HL-60 (cell line): ENCODE data around the gene NUP93.

Experiments used
- DNase-seq, 2 experiments: peaks; one replicate each; pipeline ENCODE4 v3.0.0-alpha.2; 2010 to 2020; ENCODE audit warnings: low read depth in 1 of 2, low spot score in 1 of 2
- H3K27ac ChIP-seq: fragments of 250-450 bp; sonication (Bioruptor Pico); replicated peaks from 2 replicates; pipeline ENCODE4 v1.5.1; 2020; ENCODE audit warnings: mild to moderate bottlenecking, moderate library complexity
- H3K27me3 ChIP-seq: fragments of 250-450 bp; sonication (Bioruptor Pico); 2 replicates; pipeline ENCODE4 v1.5.1; 2021; ENCODE audit warnings: mild to moderate bottlenecking, moderate library complexity; ENCODE audit not compliant: insufficient read depth, poor library complexity, severe bottlenecking
- H3K4me3 ChIP-seq: replicated peaks from 2 replicates; pipeline ENCODE4 v1.5.1; 2011; ENCODE audit warnings: mild to moderate bottlenecking, control low read depth, low read length; ENCODE audit not compliant: insufficient read depth
- GABPA ChIP-seq: IDR thresholded peaks from 2 replicates; pipeline ENCODE4 v1.6.1; 2012; ENCODE audit warnings: low read depth
- POLR2AphosphoS5 ChIP-seq: IDR thresholded peaks from 2 replicates; pipeline ENCODE4 v1.6.1; 2012; ENCODE audit warnings: low read depth
- SPI1 ChIP-seq: IDR thresholded peaks from 2 replicates; pipeline ENCODE4 v1.6.1; 2012; ENCODE audit warnings: low read depth, mild to moderate bottlenecking, borderline replicate concordance
- TF ChIP-seq, protein P1 (sequence below): IDR thresholded peaks from one replicate; pipeline ENCODE4 v1.5.1; 2011; ENCODE audit warnings: low read length, control low read depth, inconsistent platforms; ENCODE audit not compliant: insufficient read depth
- TF ChIP-seq, protein P2 (sequence below): IDR thresholded peaks from 2 replicates; pipeline ENCODE4 v1.6.1; 2012; ENCODE audit warnings: low read depth; ENCODE audit not compliant: insufficient replicate concordance

Gene NUP93

DNA sequence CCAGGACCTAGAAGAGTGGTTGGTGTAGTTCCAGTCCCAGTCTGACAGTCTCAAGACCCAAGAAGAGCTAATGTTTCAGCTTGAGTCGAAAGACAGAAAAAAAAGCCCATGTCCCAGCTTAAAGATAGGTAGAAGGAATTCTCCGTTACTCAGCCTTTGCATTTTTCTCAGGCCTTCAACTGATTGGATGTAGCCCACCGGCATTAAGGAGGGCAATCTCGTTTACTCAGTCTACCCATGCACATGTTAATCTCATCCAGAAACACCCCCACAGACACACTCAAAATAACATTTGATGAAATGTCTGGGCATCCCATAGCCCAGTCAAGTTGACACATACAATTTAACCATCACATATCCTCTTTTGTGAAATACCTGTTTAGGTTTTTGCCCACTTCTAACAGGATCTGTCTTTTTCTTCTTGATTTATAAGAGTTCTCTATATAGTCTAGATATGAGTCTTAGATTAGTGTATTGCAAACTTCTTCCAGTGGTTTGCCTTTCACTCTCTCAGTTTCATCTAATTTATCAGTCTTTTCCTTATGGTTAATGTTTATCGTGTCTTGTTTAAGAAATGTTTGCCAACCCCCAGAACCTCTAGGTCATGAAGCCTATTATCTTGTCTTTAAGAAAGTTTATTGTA is 7.6 kb upstream of the NUP93 start:
- no peak overlapping the region for H3K27ac ChIP-seq
- H3K27me3 ChIP-seq = no peaks in the 10 kb centered on the region
- H3K4me3 ChIP-seq = no peak overlapping the region
- DNase-seq = no peak
- TF ChIP-seq, protein P1, sequence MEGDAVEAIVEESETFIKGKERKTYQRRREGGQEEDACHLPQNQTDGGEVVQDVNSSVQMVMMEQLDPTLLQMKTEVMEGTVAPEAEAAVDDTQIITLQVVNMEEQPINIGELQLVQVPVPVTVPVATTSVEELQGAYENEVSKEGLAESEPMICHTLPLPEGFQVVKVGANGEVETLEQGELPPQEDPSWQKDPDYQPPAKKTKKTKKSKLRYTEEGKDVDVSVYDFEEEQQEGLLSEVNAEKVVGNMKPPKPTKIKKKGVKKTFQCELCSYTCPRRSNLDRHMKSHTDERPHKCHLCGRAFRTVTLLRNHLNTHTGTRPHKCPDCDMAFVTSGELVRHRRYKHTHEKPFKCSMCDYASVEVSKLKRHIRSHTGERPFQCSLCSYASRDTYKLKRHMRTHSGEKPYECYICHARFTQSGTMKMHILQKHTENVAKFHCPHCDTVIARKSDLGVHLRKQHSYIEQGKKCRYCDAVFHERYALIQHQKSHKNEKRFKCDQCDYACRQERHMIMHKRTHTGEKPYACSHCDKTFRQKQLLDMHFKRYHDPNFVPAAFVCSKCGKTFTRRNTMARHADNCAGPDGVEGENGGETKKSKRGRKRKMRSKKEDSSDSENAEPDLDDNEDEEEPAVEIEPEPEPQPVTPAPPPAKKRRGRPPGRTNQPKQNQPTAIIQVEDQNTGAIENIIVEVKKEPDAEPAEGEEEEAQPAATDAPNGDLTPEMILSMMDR = no peak
- no peak for TF ChIP-seq SPI1
- TF ChIP-seq, protein P2, sequence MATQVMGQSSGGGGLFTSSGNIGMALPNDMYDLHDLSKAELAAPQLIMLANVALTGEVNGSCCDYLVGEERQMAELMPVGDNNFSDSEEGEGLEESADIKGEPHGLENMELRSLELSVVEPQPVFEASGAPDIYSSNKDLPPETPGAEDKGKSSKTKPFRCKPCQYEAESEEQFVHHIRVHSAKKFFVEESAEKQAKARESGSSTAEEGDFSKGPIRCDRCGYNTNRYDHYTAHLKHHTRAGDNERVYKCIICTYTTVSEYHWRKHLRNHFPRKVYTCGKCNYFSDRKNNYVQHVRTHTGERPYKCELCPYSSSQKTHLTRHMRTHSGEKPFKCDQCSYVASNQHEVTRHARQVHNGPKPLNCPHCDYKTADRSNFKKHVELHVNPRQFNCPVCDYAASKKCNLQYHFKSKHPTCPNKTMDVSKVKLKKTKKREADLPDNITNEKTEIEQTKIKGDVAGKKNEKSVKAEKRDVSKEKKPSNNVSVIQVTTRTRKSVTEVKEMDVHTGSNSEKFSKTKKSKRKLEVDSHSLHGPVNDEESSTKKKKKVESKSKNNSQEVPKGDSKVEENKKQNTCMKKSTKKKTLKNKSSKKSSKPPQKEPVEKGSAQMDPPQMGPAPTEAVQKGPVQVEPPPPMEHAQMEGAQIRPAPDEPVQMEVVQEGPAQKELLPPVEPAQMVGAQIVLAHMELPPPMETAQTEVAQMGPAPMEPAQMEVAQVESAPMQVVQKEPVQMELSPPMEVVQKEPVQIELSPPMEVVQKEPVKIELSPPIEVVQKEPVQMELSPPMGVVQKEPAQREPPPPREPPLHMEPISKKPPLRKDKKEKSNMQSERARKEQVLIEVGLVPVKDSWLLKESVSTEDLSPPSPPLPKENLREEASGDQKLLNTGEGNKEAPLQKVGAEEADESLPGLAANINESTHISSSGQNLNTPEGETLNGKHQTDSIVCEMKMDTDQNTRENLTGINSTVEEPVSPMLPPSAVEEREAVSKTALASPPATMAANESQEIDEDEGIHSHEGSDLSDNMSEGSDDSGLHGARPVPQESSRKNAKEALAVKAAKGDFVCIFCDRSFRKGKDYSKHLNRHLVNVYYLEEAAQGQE = no peak
- no peak for TF ChIP-seq POLR2AphosphoS5

DNA sequence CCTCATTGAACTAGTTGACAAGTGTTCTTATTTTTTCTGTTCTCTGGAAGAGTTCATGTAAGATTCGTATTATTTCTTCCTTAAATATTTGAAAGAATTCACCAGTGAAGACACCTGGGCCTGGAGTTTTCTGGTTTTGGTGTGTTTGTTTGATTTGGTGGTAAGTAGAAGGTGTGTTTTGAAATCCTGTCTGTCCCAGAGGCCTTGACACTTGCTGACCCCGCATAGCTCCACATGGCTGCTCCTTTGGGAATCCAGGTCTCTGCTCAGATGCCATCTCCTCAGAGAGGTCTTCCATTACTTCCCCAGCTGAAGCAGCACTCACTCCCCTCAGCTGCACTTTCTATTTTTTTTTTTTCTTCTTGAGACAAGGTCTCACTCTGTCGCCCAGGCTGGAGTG is 5.7 kb upstream of the NUP93 start:
- no peak for DNase-seq
- Histone ChIP-seq H3K27me3 (no peaks in the 10 kb centered on the region), H3K4me3 (no peak overlapping the region), H3K27ac (no peak overlapping the region)
- TF ChIP-seq, protein P2 = no peak
- TF ChIP-seq SPI1 = no peak
- no peak for TF ChIP-seq GABPA
- TF ChIP-seq POLR2AphosphoS5 = no peak
- TF ChIP-seq, protein P1 = no peak

DNA sequence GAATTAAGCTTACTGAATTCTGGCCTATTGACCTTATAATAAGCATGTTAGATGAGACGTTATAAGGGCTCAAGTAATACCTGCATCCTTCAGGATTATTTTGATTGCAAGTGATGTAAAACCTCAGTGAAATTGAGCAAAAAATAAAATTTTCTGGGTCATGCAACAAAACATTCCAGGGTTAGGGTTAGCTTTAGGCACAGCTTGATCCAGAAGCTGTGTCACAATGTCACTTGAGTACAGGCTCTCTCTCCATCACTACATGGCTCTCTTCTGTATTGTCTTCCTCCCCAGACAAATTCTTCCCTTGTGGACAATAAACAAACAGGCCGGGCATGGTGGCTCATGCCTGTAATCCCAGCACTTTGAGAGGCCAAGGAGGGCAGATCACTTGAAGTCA is 3.6 kb upstream of the NUP93 start:
- H3K27me3 ChIP-seq = no peaks in the 10 kb centered on the region
- no peak for DNase-seq
- no peak overlapping the region for H3K4me3 ChIP-seq
- TF ChIP-seq, protein P2 = no peak
- TF ChIP-seq, protein P1 = no peak
- no peak for TF ChIP-seq POLR2AphosphoS5
- no peak for TF ChIP-seq SPI1
- TF ChIP-seq GABPA = no peak
- no peak overlapping the region for H3K27ac ChIP-seq
